WTC11 (cell line): ENCODE data around the gene MASP1. TPM values are rescaled to one million over a fixed set of nuclear protein-coding genes. Genes with fewer than 3 reads are reported as not detected.

Source experiments
- ATAC-seq: fragments of 200-7000 bp; cut with Tn5 transposase; 2 replicates; pipeline ENCODE4 v1.10.0; 2021; ENCODE audit warnings: mild to moderate bottlenecking, moderate library complexity
- CTCF ChIA-PET: fragments of 300-600 bp; sonication (Branson Sonifier 250); formaldehyde crosslinking; loops from one replicate; lab custom pipeline; 2021; ENCODE audit warnings: antibody characterized with exemption; lab: Charles Lee
- POLR2A ChIA-PET: fragments of 350-600 bp; sonication (Branson Sonifier 250); formaldehyde crosslinking; loops from one replicate; lab custom pipeline; 2021; ENCODE audit warnings: antibody characterized with exemption; lab: Charles Lee
- DNase-seq: peaks from one replicate; pipeline ENCODE4 v3.0.0; 2021; ENCODE audit warnings: low spot score
- H3K27ac Mint-ChIP-seq: 2 replicates; pipeline ENCODE4 v1.8.0; 2021; ENCODE audit warnings: mixed read lengths
- H3K27me3 Mint-ChIP-seq: 2 replicates; pipeline ENCODE4 v1.8.0; 2021; ENCODE audit warnings: low read depth, mild to moderate bottlenecking, moderate library complexity, mixed read lengths
- H3K36me3 Mint-ChIP-seq: 2 replicates; pipeline ENCODE4 v1.8.0; 2021; ENCODE audit warnings: mixed read lengths
- H3K4me1 Mint-ChIP-seq: 2 replicates; pipeline ENCODE4 v1.8.0; 2022; ENCODE audit warnings: mixed read lengths
- H3K4me3 Mint-ChIP-seq: 2 replicates; pipeline ENCODE4 v1.8.0; 2021; ENCODE audit warnings: mild to moderate bottlenecking, moderate library complexity, mixed read lengths
- H3K9me3 Mint-ChIP-seq: 2 replicates; pipeline ENCODE4 v1.8.0; 2021; ENCODE audit warnings: mixed read lengths
- ATF2 ChIP-seq: sonication (generic); formaldehyde crosslinking; IDR thresholded peaks from 2 replicates; pipeline ENCODE4 v1.8.1; 2022; ENCODE audit warnings: low read depth, missing genetic modification reagents, borderline replicate concordance
- ATF6 ChIP-seq: sonication (generic); formaldehyde crosslinking; IDR thresholded peaks from 2 replicates; pipeline ENCODE4 v1.8.1; 2023; ENCODE audit warnings: mild to moderate bottlenecking, missing genetic modification reagents
- CREM ChIP-seq: sonication (generic); formaldehyde crosslinking; IDR thresholded peaks from 2 replicates; pipeline ENCODE4 v1.8.1; 2022; ENCODE audit warnings: mild to moderate bottlenecking, missing genetic modification reagents, moderate library complexity
- ELF4 ChIP-seq: sonication (generic); formaldehyde crosslinking; IDR thresholded peaks from 2 replicates; pipeline ENCODE4 v1.8.1; 2022; ENCODE audit warnings: low read depth, mild to moderate bottlenecking, moderate library complexity, missing genetic modification reagents
- ESRRA ChIP-seq: sonication (generic); formaldehyde crosslinking; IDR thresholded peaks from 2 replicates; pipeline ENCODE4 v1.8.1; 2022; ENCODE audit warnings: mild to moderate bottlenecking, missing genetic modification reagents, borderline replicate concordance
- FOXJ3 ChIP-seq: sonication (generic); formaldehyde crosslinking; IDR thresholded peaks from 2 replicates; pipeline ENCODE4 v1.9.0; 2021; ENCODE audit warnings: missing genetic modification reagents, mild to moderate bottlenecking, borderline replicate concordance
- GABPB1 ChIP-seq: sonication (generic); formaldehyde crosslinking; IDR thresholded peaks from 2 replicates; pipeline ENCODE4 v1.8.1; 2023; ENCODE audit warnings: mild to moderate bottlenecking, missing genetic modification reagents
- GRHL2 ChIP-seq: fragments of 250-450 bp; sonication (Bioruptor Pico); IDR thresholded peaks from 2 replicates; pipeline ENCODE4 v1.8.0; 2022; ENCODE audit warnings: mild to moderate bottlenecking, moderate library complexity; ENCODE audit not compliant: insufficient replicate concordance, severe bottlenecking
- MXD4 ChIP-seq: fragments of 250-450 bp; sonication (Bioruptor Pico); IDR thresholded peaks from 2 replicates; pipeline ENCODE4 v1.8.0; 2021; ENCODE audit warnings: mild to moderate bottlenecking, moderate library complexity, borderline replicate concordance
- SMAD3 ChIP-seq: sonication (generic); formaldehyde crosslinking; IDR thresholded peaks from 2 replicates; pipeline ENCODE4 v1.8.0; 2022; ENCODE audit warnings: missing genetic modification reagents, mild to moderate bottlenecking, borderline replicate concordance
- SOX15 ChIP-seq: fragments of 250-450 bp; sonication (Bioruptor Pico); IDR thresholded peaks from 2 replicates; pipeline ENCODE4 v1.9.0; 2021; ENCODE audit warnings: mild to moderate bottlenecking
- SP1 ChIP-seq: sonication (generic); formaldehyde crosslinking; conservative IDR thresholded peaks from 2 replicates; pipeline ENCODE4 v1.8.1; 2022; ENCODE audit warnings: missing genetic modification reagents
- STAT6 ChIP-seq: sonication (generic); formaldehyde crosslinking; conservative IDR thresholded peaks from 2 replicates; pipeline ENCODE4 v1.8.1; 2023; ENCODE audit warnings: mild to moderate bottlenecking, low read depth, missing genetic modification reagents, moderate library complexity
- TEAD1 ChIP-seq: sonication (generic); formaldehyde crosslinking; IDR thresholded peaks from 2 replicates; pipeline ENCODE4 v1.8.0; 2022; ENCODE audit warnings: mild to moderate bottlenecking, missing genetic modification reagents
- USF1 ChIP-seq: sonication (generic); formaldehyde crosslinking; IDR thresholded peaks from 2 replicates; pipeline ENCODE4 v1.8.0; 2022; ENCODE audit warnings: mild to moderate bottlenecking, missing genetic modification reagents
- ZNF416 ChIP-seq: fragments of 250-450 bp; sonication (Bioruptor Pico); IDR thresholded peaks from 2 replicates; pipeline ENCODE4 v1.9.0; 2021; ENCODE audit warnings: mild to moderate bottlenecking, inconsistent platforms
- ZNF423 ChIP-seq: fragments of 250-450 bp; sonication (Bioruptor Pico); IDR thresholded peaks from 2 replicates; pipeline ENCODE4 v2.1.2; 2022; ENCODE audit warnings: mild to moderate bottlenecking, moderate library complexity
- total RNA-seq: library from RNA; stranded (reverse); gene quantifications from 3 replicates; pipeline ENCODE4 v1.2.3, GENCODE V29; 2021
- TF ChIP-seq, protein P1 (sequence below): sonication (generic); formaldehyde crosslinking; IDR thresholded peaks from 2 replicates; pipeline ENCODE4 v1.8.1; 2022; ENCODE audit warnings: low read depth, mild to moderate bottlenecking, moderate library complexity, missing genetic modification reagents, borderline replicate concordance
- TF ChIP-seq, protein P2 (sequence below): fragments of 250-450 bp; sonication (Bioruptor Pico); IDR thresholded peaks from 2 replicates; pipeline ENCODE4 v1.9.0; 2021; ENCODE audit warnings: mild to moderate bottlenecking
- TF ChIP-seq, protein P3 (sequence below): sonication (generic); formaldehyde crosslinking; IDR thresholded peaks from 2 replicates; pipeline ENCODE4 v1.8.0; 2023; ENCODE audit warnings: missing genetic modification reagents, mild to moderate bottlenecking, borderline replicate concordance

The MASP1 gene
- total RNA-seq, 1 experiment from 2014 or later = 2.2 TPM

- DNase-seq = no peak
- TF ChIP-seq SMAD3 (CRISPR knock-in tag) = no peak
- no peak for TF ChIP-seq FOXJ3 (CRISPR knock-in tag)
- TF ChIP-seq GRHL2 (CRISPR knock-in tag) = no peak
- TF ChIP-seq, protein P1, sequence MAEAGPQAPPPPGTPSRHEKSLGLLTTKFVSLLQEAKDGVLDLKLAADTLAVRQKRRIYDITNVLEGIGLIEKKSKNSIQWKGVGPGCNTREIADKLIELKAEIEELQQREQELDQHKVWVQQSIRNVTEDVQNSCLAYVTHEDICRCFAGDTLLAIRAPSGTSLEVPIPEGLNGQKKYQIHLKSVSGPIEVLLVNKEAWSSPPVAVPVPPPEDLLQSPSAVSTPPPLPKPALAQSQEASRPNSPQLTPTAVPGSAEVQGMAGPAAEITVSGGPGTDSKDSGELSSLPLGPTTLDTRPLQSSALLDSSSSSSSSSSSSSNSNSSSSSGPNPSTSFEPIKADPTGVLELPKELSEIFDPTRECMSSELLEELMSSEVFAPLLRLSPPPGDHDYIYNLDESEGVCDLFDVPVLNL (CRISPR knock-in tag) = no peak
- no peak for TF ChIP-seq TEAD1 (CRISPR knock-in tag)
- TF ChIP-seq, protein P2, sequence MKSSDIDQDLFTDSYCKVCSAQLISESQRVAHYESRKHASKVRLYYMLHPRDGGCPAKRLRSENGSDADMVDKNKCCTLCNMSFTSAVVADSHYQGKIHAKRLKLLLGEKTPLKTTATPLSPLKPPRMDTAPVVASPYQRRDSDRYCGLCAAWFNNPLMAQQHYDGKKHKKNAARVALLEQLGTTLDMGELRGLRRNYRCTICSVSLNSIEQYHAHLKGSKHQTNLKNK (CRISPR knock-in tag) = no peak
- TF ChIP-seq GABPB1 (CRISPR knock-in tag) = no peak
- no peak for TF ChIP-seq ELF4 (CRISPR knock-in tag)
- no peak for TF ChIP-seq SP1 (CRISPR knock-in tag)
- no peak for TF ChIP-seq SOX15 (CRISPR knock-in tag)
- TF ChIP-seq ZNF416 (CRISPR knock-in tag) = no peak
- TF ChIP-seq STAT6 = no peak
- no peak for TF ChIP-seq ZNF423 (CRISPR knock-in tag)
- TF ChIP-seq, protein P3, sequence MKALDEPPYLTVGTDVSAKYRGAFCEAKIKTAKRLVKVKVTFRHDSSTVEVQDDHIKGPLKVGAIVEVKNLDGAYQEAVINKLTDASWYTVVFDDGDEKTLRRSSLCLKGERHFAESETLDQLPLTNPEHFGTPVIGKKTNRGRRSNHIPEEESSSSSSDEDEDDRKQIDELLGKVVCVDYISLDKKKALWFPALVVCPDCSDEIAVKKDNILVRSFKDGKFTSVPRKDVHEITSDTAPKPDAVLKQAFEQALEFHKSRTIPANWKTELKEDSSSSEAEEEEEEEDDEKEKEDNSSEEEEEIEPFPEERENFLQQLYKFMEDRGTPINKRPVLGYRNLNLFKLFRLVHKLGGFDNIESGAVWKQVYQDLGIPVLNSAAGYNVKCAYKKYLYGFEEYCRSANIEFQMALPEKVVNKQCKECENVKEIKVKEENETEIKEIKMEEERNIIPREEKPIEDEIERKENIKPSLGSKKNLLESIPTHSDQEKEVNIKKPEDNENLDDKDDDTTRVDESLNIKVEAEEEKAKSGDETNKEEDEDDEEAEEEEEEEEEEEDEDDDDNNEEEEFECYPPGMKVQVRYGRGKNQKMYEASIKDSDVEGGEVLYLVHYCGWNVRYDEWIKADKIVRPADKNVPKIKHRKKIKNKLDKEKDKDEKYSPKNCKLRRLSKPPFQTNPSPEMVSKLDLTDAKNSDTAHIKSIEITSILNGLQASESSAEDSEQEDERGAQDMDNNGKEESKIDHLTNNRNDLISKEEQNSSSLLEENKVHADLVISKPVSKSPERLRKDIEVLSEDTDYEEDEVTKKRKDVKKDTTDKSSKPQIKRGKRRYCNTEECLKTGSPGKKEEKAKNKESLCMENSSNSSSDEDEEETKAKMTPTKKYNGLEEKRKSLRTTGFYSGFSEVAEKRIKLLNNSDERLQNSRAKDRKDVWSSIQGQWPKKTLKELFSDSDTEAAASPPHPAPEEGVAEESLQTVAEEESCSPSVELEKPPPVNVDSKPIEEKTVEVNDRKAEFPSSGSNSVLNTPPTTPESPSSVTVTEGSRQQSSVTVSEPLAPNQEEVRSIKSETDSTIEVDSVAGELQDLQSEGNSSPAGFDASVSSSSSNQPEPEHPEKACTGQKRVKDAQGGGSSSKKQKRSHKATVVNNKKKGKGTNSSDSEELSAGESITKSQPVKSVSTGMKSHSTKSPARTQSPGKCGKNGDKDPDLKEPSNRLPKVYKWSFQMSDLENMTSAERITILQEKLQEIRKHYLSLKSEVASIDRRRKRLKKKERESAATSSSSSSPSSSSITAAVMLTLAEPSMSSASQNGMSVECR = no peak
- TF ChIP-seq ESRRA = no peak
- TF ChIP-seq ATF6 (CRISPR knock-in tag) = no peak
- TF ChIP-seq MXD4 (CRISPR knock-in tag) = no peak
- TF ChIP-seq CREM = no peak
- TF ChIP-seq USF1 = no peak
- no peak for TF ChIP-seq ATF2 (CRISPR knock-in tag)
- peaks cover 7% of the 10 kb centered on the region; the same call in 1 of the 2 replicates for H3K36me3 Mint-ChIP-seq
- ChIA-PET CTCF (interaction anchor here (0.9 kb wide), 1 partner anchor 8 kb away, joined by 5 read pairs; no protein-coding TSS in a partner anchor), POLR2A (no interaction called here)
- no peak overlapping the region for H3K4me3 Mint-ChIP-seq
- no peak overlapping the region for H3K27ac Mint-ChIP-seq
- H3K27me3 Mint-ChIP-seq = peaks cover 3% of the 10 kb centered on the region; the same call in 1 of the 2 replicates
- peaks cover 10% of the 10 kb centered on the region for H3K9me3 Mint-ChIP-seq
- peaks cover 3% of the 10 kb centered on the region for H3K4me1 Mint-ChIP-seq
- no peak for ATAC-seq
These were observed 19.5 kb upstream of the MASP1 start for GRCh38 chr3:187310954-187311470.
